Gastroesophageal sphincter (tissue), 3 donors: ENCODE measurements around the gene IAH1.

Source experiments
- EP300 ChIP-seq: sonication (generic); formaldehyde crosslinking; IDR thresholded peaks from one replicate; pipeline ENCODE4 v1.6.1; 2017; ENCODE audit warnings: antibody characterized with exemption, mild to moderate bottlenecking
- POLR2A ChIP-seq, 2 donors: fragments of 450-650 bp; IDR thresholded peaks; one replicate each; pipeline ENCODE4 v1.6.1; 2017; ENCODE audit warnings: antibody characterized with exemption in 2 of 2, mild to moderate bottlenecking in 2 of 2, moderate library complexity in 1 of 2
- POLR2AphosphoS5 ChIP-seq: sonication (generic); formaldehyde crosslinking; IDR thresholded peaks from one replicate; pipeline ENCODE4 v1.6.1; 2017; ENCODE audit warnings: antibody characterized with exemption
- TF ChIP-seq, protein P1 (sequence below), 4 experiments: fragments of 200-600 bp in 2 of 4; fragments of 450-650 bp in 2 of 4; sonication (generic) in 1 of 4; IDR thresholded peaks; one replicate each; pipeline ENCODE4 v1.5.1; 2017 to 2019; ENCODE audit warnings: antibody characterized with exemption in 4 of 4, mild to moderate bottlenecking in 2 of 4, moderate library complexity in 2 of 4

DNA sequence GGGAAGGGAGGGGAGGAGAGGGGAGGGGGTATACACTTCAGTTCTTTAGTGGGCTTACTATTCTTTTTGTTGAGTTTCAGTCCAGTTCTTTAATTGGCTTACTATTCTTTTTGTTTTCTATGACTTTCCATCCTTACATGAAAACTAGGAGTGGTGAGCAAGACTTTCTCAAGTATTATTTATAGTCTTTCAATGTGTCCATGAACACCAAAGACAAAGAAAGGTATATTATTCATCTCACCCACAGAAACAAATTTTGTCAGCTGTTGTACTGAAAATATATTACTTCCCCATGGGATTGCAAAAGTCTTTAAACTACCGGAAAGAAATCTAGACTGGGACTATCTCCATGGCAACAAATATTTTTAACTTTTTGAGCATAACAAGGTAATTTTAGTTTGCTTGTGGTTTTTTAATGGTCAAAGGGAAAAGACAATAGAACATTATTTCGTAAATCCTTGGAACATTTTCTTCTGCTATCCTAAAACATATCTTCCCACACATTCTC, 63.7 kb downstream of the IAH1 start:
- TF ChIP-seq POLR2A (IDR thresholded peaks at IDR 0.05) (no peak), POLR2AphosphoS5 (no peak), EP300 (no peak)
- TF ChIP-seq, protein P1, sequence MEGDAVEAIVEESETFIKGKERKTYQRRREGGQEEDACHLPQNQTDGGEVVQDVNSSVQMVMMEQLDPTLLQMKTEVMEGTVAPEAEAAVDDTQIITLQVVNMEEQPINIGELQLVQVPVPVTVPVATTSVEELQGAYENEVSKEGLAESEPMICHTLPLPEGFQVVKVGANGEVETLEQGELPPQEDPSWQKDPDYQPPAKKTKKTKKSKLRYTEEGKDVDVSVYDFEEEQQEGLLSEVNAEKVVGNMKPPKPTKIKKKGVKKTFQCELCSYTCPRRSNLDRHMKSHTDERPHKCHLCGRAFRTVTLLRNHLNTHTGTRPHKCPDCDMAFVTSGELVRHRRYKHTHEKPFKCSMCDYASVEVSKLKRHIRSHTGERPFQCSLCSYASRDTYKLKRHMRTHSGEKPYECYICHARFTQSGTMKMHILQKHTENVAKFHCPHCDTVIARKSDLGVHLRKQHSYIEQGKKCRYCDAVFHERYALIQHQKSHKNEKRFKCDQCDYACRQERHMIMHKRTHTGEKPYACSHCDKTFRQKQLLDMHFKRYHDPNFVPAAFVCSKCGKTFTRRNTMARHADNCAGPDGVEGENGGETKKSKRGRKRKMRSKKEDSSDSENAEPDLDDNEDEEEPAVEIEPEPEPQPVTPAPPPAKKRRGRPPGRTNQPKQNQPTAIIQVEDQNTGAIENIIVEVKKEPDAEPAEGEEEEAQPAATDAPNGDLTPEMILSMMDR (IDR thresholded peaks at IDR 0.05): no peak
